ENCODE results near the gene INPP5D. TPM values are rescaled to one million over a fixed set of nuclear protein-coding genes. Genes with fewer than 3 reads are reported as not detected.

INPP5D gene
- total RNA-seq, 2 experiments from 2014 or later = 52.4 to 54.9 TPM

DNA sequence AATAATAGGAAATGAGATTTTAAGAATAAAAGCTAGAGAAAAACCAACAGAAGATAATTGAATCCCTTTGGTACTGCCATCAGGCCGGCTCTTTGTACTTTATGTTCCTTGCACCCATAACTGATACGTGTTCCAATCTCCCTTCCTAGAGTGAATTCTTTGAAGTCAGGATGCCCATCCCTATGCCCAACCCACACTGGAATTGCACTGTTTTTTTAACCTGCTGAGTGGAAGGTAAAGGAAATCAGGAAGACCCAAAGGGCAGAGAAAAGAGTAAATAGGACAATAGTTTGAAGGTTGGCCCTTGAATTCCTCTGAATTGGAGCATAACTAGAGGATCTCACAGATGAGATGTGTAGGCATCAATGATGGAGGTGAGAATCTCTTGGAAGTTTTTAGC is 187.0 kb downstream of the INPP5D start:
- DNase-seq = no peak
- Mint-ChIP-seq H3K27ac (peak overlapping the region; percentile 95), H3K27me3 (no peaks in the 10 kb centered on the region), H3K4me1 (ENCODE audit: low read depth) (peaks cover 53% of the 10 kb centered on the region), H3K4me3 (no peak overlapping the region), H3K9me3 (no peaks in the 10 kb centered on the region), H3K36me3 (no peaks in the 10 kb centered on the region)
- ChIA-PET POLR2A (no interaction called here), CTCF (interaction anchor here (0.6 to 1.0 kb wide), 2 partner anchors 11 to 193 kb away, joined by 3 to 4 read pairs; no protein-coding TSS in a partner anchor)
- intact Hi-C loops (cut with micrococcal nuclease) = loop anchor here (1.0 to 10.0 kb wide), 6 partner anchors 13 to 695 kb away; partner anchors contain the start of genes EIF4E2 and TIGD1

GRCh38 chr2:233247744-233248143 is 187.6 kb downstream of the INPP5D start:
- DNase-seq = peak; percentile 82
- Mint-ChIP-seq H3K36me3 (no peaks in the 10 kb centered on the region), H3K4me1 (ENCODE audit: low read depth) (peaks cover 50% of the 10 kb centered on the region), H3K4me3 (peak overlapping the region; percentile 48), H3K27ac (peak overlapping the region; percentile 95), H3K27me3 (no peaks in the 10 kb centered on the region), H3K9me3 (no peaks in the 10 kb centered on the region)
- ChIA-PET CTCF (no interaction called here), POLR2A (no interaction called here)
- intact Hi-C loops (cut with micrococcal nuclease) = loop anchor here (1.0 to 10.0 kb wide), 6 partner anchors 13 to 695 kb away; partner anchors contain the start of genes EIF4E2 and TIGD1

- peaks cover 5% of the 10 kb centered on the region for H3K36me3 Mint-ChIP-seq
These were observed 188.9 kb downstream of the INPP5D start for GRCh38 chr2:233248999-233249398.

DNA sequence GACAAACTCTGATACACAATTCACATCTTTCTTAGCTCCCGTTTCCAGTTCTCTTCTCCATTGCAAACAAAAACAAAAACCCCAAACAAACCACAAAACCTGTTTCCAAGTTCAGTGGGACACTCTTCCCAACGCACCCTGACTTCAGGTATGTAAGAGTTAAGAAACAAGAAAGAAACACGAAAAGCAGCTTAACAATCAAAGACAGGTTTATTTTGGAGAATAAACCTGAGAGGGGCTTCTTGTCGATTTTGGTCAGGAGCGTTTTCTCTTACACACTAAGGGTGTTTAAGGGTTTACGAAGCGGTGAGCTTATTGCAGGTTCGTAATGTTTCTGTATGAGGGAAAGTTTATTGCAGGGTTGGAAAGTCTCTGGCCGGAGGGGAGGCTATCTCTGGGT is 190.4 kb downstream of the INPP5D start:
- intact Hi-C loops (cut with micrococcal nuclease) = loop anchor here (2.0 to 5.0 kb wide), 4 partner anchors 108 to 553 kb away; partner anchors contain the start of gene GIGYF2
- H3K4me3 Mint-ChIP-seq = peak overlapping the region; percentile 91
- peaks cover 10% of the 10 kb centered on the region for H3K36me3 Mint-ChIP-seq
- H3K27me3 Mint-ChIP-seq = no peaks in the 10 kb centered on the region
- peaks cover 62% of the 10 kb centered on the region for H3K4me1 Mint-ChIP-seq (ENCODE audit: low read depth)
- ChIA-PET CTCF (interaction anchor here (1.1 to 3.2 kb wide), 14 partner anchors 9 to 637 kb away, joined by 3 to 31 read pairs (median 4); partner anchors contain the start of gene INPP5D), POLR2A (interaction anchor here (0.7 to 4.3 kb wide), 6 partner anchors 16 to 633 kb away, joined by 3 to 23 read pairs (median 3); partner anchors contain the start of gene INPP5D)
- peak overlapping the region; percentile 96 for H3K27ac Mint-ChIP-seq
- H3K9me3 Mint-ChIP-seq = no peaks in the 10 kb centered on the region
- no peak for DNase-seq

More at GRCh38 chr2:233248999-233249398, 188.9 kb downstream of the INPP5D start:
- Mint-ChIP-seq H3K9me3 (no peaks in the 10 kb centered on the region), H3K27me3 (no peaks in the 10 kb centered on the region), H3K27ac (peak overlapping the region; percentile 71), H3K4me3 (peak overlapping the region; percentile 10), H3K4me1 (ENCODE audit: low read depth) (peaks cover 56% of the 10 kb centered on the region)
- DNase-seq = no peak
- intact Hi-C loops (cut with micrococcal nuclease) = loop anchor here (5.0 to 10.0 kb wide), 2 partner anchors 354 to 697 kb away; partner anchors contain the start of genes EIF4E2 and TIGD1
- ChIA-PET CTCF (interaction anchor here (0.9 to 1.9 kb wide), 5 partner anchors 166 to 289 kb away, joined by 3 to 4 read pairs (median 4); no protein-coding TSS in a partner anchor), POLR2A (interaction anchor here (0.6 to 4.3 kb wide), 2 partner anchors 166 to 188 kb away, joined by 3 to 23 read pairs; partner anchors contain the start of gene INPP5D)

GRCh38 chr2:233250985-233251305 is 190.8 kb downstream of the INPP5D start:
- intact Hi-C loops (cut with micrococcal nuclease) = loop anchor here (1.0 to 5.0 kb wide), 9 partner anchors 17 to 645 kb away; partner anchors contain the start of gene GIGYF2
- H3K27ac Mint-ChIP-seq = peak overlapping the region; percentile 96
- H3K4me3 Mint-ChIP-seq = peak overlapping the region; percentile 91
- no peaks in the 10 kb centered on the region for H3K27me3 Mint-ChIP-seq
- POLR2A ChIA-PET = interaction anchor here (0.7 to 4.3 kb wide), 9 partner anchors 16 to 633 kb away, joined by 3 to 23 read pairs (median 3); partner anchors contain the start of gene INPP5D
- CTCF ChIA-PET = interaction anchor here (0.9 to 3.2 kb wide), 15 partner anchors 9 to 638 kb away, joined by 3 to 31 read pairs (median 4); partner anchors contain the start of gene INPP5D
- H3K36me3 Mint-ChIP-seq = peaks cover 10% of the 10 kb centered on the region
- H3K9me3 Mint-ChIP-seq = no peaks in the 10 kb centered on the region
- no peak for DNase-seq
- H3K4me1 Mint-ChIP-seq (ENCODE audit: low read depth) = peaks cover 66% of the 10 kb centered on the region

GRCh38 chr2:233251306-233252116 is 191.4 kb downstream of the INPP5D start, which contains the start of gene ATG16L1:
Gene ATG16L1 (plus strand): TSS chr2:233251673. CDS start chr2:233251828, 155 bp downstream.
- peak within 1 kb of the TSS; percentile 91 for H3K4me3 Mint-ChIP-seq
- no peaks in the 10 kb centered on the region for H3K27me3 Mint-ChIP-seq
- peak; percentile 98 for DNase-seq
- H3K4me1 Mint-ChIP-seq (ENCODE audit: low read depth) = peaks cover 68% of the 10 kb centered on the region
- H3K36me3 Mint-ChIP-seq = peaks cover 13% of the 10 kb centered on the region
- POLR2A ChIA-PET = interaction anchor here (0.7 to 4.3 kb wide), 8 partner anchors 17 to 634 kb away, joined by 3 to 23 read pairs (median 3); partner anchors contain the start of gene INPP5D
- intact Hi-C loops (cut with micrococcal nuclease) = loop anchor here (1.0 to 5.0 kb wide), 9 partner anchors 17 to 645 kb away; partner anchors contain the start of gene GIGYF2
- H3K9me3 Mint-ChIP-seq = no peaks in the 10 kb centered on the region
- peak within 1 kb of the TSS; percentile 96 for H3K27ac Mint-ChIP-seq
- CTCF ChIA-PET = interaction anchor here (0.9 to 3.2 kb wide), 16 partner anchors 10 to 638 kb away, joined by 3 to 31 read pairs (median 4); partner anchors contain the start of gene INPP5D

DNA sequence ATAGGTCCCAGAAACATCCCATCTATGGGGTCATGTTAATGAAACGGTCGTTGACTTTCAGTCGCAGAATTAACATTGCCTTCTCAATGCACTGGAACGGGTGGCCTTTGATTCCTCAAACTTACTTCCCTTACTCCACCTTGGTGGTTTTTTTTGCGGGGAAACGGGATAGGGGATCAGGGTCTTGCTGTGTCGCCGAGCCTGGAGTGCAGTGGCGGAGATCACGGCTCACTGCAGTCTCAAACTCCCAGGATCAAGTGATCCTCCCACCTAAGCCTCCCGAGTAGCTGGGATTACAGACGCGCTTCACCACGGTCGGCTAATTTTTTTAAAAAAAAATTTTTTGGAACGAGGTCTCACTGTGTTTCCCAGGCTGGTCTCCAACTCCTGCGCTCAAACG is 192.1 kb downstream of the INPP5D start:
- peak overlapping the region; percentile 96 for H3K27ac Mint-ChIP-seq

DNA sequence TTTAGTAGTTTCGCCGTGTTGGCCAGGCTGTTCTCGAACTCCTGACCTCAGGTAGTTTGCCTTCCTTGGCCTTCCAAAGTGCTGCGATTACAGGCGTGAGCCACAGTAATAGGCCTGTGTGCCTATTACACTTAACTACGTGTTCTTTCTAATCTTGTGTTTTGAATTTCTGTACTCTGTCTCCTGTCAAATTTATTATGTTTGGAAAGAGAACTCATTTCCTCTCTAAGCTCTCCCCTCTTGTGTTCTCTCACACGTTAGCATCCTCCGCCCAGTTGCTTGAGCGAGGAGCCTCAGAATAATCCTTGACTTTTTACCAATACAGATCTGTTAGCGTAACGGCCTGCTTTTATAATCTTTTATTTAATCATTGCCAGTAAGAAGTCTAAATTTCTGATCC is 195.0 kb downstream of the INPP5D start:
- peaks cover 60% of the 10 kb centered on the region for H3K4me1 Mint-ChIP-seq (ENCODE audit: low read depth)
- CTCF ChIA-PET = no interaction called here
- no peak overlapping the region for H3K27ac Mint-ChIP-seq
- POLR2A ChIA-PET = no interaction called here
- no peak for DNase-seq
- H3K36me3 Mint-ChIP-seq = peaks cover 40% of the 10 kb centered on the region
- H3K9me3 Mint-ChIP-seq = no peaks in the 10 kb centered on the region
- H3K4me3 Mint-ChIP-seq = no peak overlapping the region
- no peaks in the 10 kb centered on the region for H3K27me3 Mint-ChIP-seq
- intact Hi-C loops (cut with micrococcal nuclease) = no loop called here

More for the DNA sequence above, 192.1 kb downstream of the INPP5D start:
- H3K4me1 Mint-ChIP-seq (ENCODE audit: low read depth) = peaks cover 63% of the 10 kb centered on the region
- intact Hi-C loops (cut with micrococcal nuclease) = loop anchor here (5.0 kb wide), 2 partner anchors 415 to 555 kb away; partner anchors contain the start of gene GIGYF2
- no peaks in the 10 kb centered on the region for H3K27me3 Mint-ChIP-seq
- H3K4me3 Mint-ChIP-seq = peak overlapping the region; percentile 91
- POLR2A ChIA-PET = interaction anchor here (0.8 to 4.3 kb wide), 4 partner anchors 16 to 191 kb away, joined by 3 to 23 read pairs (median 12); partner anchors contain the start of gene INPP5D
- H3K36me3 Mint-ChIP-seq = peaks cover 16% of the 10 kb centered on the region
- no peaks in the 10 kb centered on the region for H3K9me3 Mint-ChIP-seq
- CTCF ChIA-PET = interaction anchor here (1.2 to 3.2 kb wide), 10 partner anchors 9 to 192 kb away, joined by 3 to 31 read pairs (median 10); partner anchors contain the start of gene INPP5D
- no peak for DNase-seq

- no peak for DNase-seq
- ChIA-PET POLR2A (interaction anchor here (0.9 kb wide), 1 partner anchor 32 kb away, joined by 3 read pairs; no protein-coding TSS in a partner anchor), CTCF (no interaction called here)
- Mint-ChIP-seq H3K27me3 (no peaks in the 10 kb centered on the region), H3K4me1 (ENCODE audit: low read depth) (peaks cover 56% of the 10 kb centered on the region), H3K9me3 (no peaks in the 10 kb centered on the region), H3K27ac (no peak overlapping the region), H3K36me3 (peaks cover 45% of the 10 kb centered on the region), H3K4me3 (no peak overlapping the region)
- intact Hi-C loops (cut with micrococcal nuclease) = no loop called here
These were observed 195.9 kb downstream of the INPP5D start for GRCh38 chr2:233256048-233256447.

Measured in activated CD4-positive, alpha-beta memory T cell treated with anti-CD3 and anti-CD28 coated beads for 36 hours (primary cell).